NCI-H128 (cell line): ENCODE results near the gene PPTC7.
"Not testable (repeated sequence)": the region's sequence is repeated elsewhere in the genome, so short reads cannot be mapped to it uniquely, and the experiment has no call there.

ENCODE experiments used
- DNase-seq: peaks from one replicate; lab custom pipeline; 2025; ENCODE audit not compliant: unreplicated experiment; lab: John Stamatoyannopoulos, UW

PPTC7 gene

GRCh38 chr12:110583137-110584059 lies at the start of gene PPTC7:
PPTC7 (minus strand) TSS chr12:110583318; CDS start chr12:110583031, 287 bp downstream.
- DNase-seq, result peak; percentile 93

GRCh38 chr12:110627500-110628195 lies 44.5 kb upstream of the PPTC7 start:
- DNase-seq, result no peak

GRCh38 chr12:110622582-110622981 lies 39.5 kb upstream of the PPTC7 start:
- DNase-seq, result no peak

- no peak for DNase-seq
Measured at GRCh38 chr12:110619534-110619953, 36.4 kb upstream of the PPTC7 start.

GRCh38 chr12:110616471-110617115 lies 33.5 kb upstream of the PPTC7 start:
- DNase-seq, result peak; percentile 0

- DNase-seq, result no peak
Measured at GRCh38 chr12:110615171-110615570, 32.1 kb upstream of the PPTC7 start.

GRCh38 chr12:110613771-110614684 lies 30.9 kb upstream of the PPTC7 start, which contains the start of gene TCTN1:
TCTN1 (plus strand) TSS chr12:110614129; CDS start chr12:110614183, 54 bp downstream.
- peak; percentile 88 for DNase-seq

- no peak for DNase-seq
Measured at GRCh38 chr12:110613071-110613770, 30.1 kb upstream of the PPTC7 start.

- DNase-seq, result no peak
Measured at GRCh38 chr12:110606253-110606611, 23.1 kb upstream of the PPTC7 start.

- peak; percentile 8 for DNase-seq
Measured at GRCh38 chr12:110602085-110602814, 19.1 kb upstream of the PPTC7 start.

GRCh38 chr12:110600254-110600653 lies 17.1 kb upstream of the PPTC7 start:
- no peak for DNase-seq

GRCh38 chr12:110599334-110599733 lies 16.2 kb upstream of the PPTC7 start:
- no peak for DNase-seq

GRCh38 chr12:110597885-110598284 lies 14.8 kb upstream of the PPTC7 start:
- no peak for DNase-seq

GRCh38 chr12:110592919-110593318 lies 9.8 kb upstream of the PPTC7 start:
- DNase-seq, result not testable (repeated sequence)

- DNase-seq, result no peak
Measured at GRCh38 chr12:110592078-110592477, 9.0 kb upstream of the PPTC7 start.

- DNase-seq, result no peak
Measured at GRCh38 chr12:110591451-110592051, 8.4 kb upstream of the PPTC7 start.

- no peak for DNase-seq
Measured at GRCh38 chr12:110590806-110591326, 7.7 kb upstream of the PPTC7 start.

GRCh38 chr12:110590059-110590458 lies 6.9 kb upstream of the PPTC7 start:
- DNase-seq, result no peak
